HepG2 (cell line): ENCODE data around the gene OCSTAMP. TPM values are rescaled to one million over a fixed set of nuclear protein-coding genes. Genes with fewer than 3 reads are reported as not detected.

Source experiments
- ARID2 ChIP-seq: sonication (generic); formaldehyde crosslinking; IDR thresholded peaks from 2 replicates; pipeline ENCODE4 v1.8.1; 2022; ENCODE audit warnings: mild to moderate bottlenecking, missing genetic modification reagents, borderline replicate concordance
- BRCA1 ChIP-seq: sonication (generic); formaldehyde crosslinking; IDR thresholded peaks from 2 replicates; pipeline ENCODE4 v1.4.0; 2020; ENCODE audit warnings: missing genetic modification reagents
- CENPBD1 ChIP-seq: sonication (generic); formaldehyde crosslinking; IDR thresholded peaks from 2 replicates; pipeline ENCODE4 v1.8.0; 2022; ENCODE audit warnings: missing genetic modification reagents, low read depth, mild to moderate bottlenecking, borderline replicate concordance
- CREB1 ChIP-seq, 2 experiments: fragments of 450-650 bp in 1 of 2; IDR thresholded peaks; 2 replicates each; pipeline ENCODE4 v1.6.1; 2016 to 2017; ENCODE audit warnings: control low read depth in 1 of 2, mild to moderate bottlenecking in 1 of 2, missing compliant biosample characterization in 1 of 2, missing genetic modification characterization in 1 of 2
- DNMT1 ChIP-seq: sonication (generic); formaldehyde crosslinking; IDR thresholded peaks from 2 replicates; pipeline ENCODE4 v1.5.1; 2020; ENCODE audit warnings: mild to moderate bottlenecking, missing genetic modification reagents
- DRAP1 ChIP-seq: IDR thresholded peaks from 2 replicates; pipeline ENCODE4 v1.6.1; 2016; ENCODE audit warnings: missing genetic modification reagents, missing compliant biosample characterization
- FIP1L1 ChIP-seq: fragments of 200-400 bp; formaldehyde crosslinking; IDR thresholded peaks from 2 replicates; pipeline ENCODE4 v1.6.1; 2018; ENCODE audit warnings: low read depth, mild to moderate bottlenecking, low read length, moderate library complexity, borderline replicate concordance; ENCODE audit not compliant: insufficient read depth
- HNF4A ChIP-seq: sonication (generic); formaldehyde crosslinking; IDR thresholded peaks from 2 replicates; pipeline ENCODE4 v1.4.0; 2020; ENCODE audit warnings: missing genetic modification reagents
- HNRNPH1 ChIP-seq: fragments of 200-400 bp; formaldehyde crosslinking; optimal IDR thresholded peaks from 2 replicates; pipeline ENCODE3; 2017; ENCODE audit warnings: mild to moderate bottlenecking, low read depth, low read length
- HOXA9 ChIP-seq: sonication (generic); formaldehyde crosslinking; IDR thresholded peaks from 2 replicates; pipeline ENCODE4 v1.8.1; 2022; ENCODE audit warnings: missing genetic modification reagents, mild to moderate bottlenecking, moderate library complexity, borderline replicate concordance
- HOXD1 ChIP-seq: sonication (generic); formaldehyde crosslinking; IDR thresholded peaks from 2 replicates; pipeline ENCODE4 v1.5.0; 2020; ENCODE audit warnings: missing genetic modification reagents
- IKZF4 ChIP-seq: sonication (generic); formaldehyde crosslinking; IDR thresholded peaks from 2 replicates; pipeline ENCODE4 v1.5.1; 2020; ENCODE audit warnings: borderline replicate concordance, mild to moderate bottlenecking, low read depth, missing genetic modification reagents; ENCODE audit errors: not compliant biosample characterization
- ISL2 ChIP-seq: sonication (generic); formaldehyde crosslinking; IDR thresholded peaks from 2 replicates; pipeline ENCODE4 v1.5.0; 2020; ENCODE audit warnings: missing genetic modification reagents
- KDM1A ChIP-seq: IDR thresholded peaks from 2 replicates; pipeline ENCODE4 v1.6.1; 2016; ENCODE audit warnings: missing compliant biosample characterization
- KDM5B ChIP-seq: sonication (generic); formaldehyde crosslinking; IDR thresholded peaks from 2 replicates; pipeline ENCODE4 v1.4.0; 2020; ENCODE audit warnings: missing genetic modification reagents, mild to moderate bottlenecking, borderline replicate concordance
- RCOR2 ChIP-seq: IDR thresholded peaks from 2 replicates; pipeline ENCODE4 v1.6.1; 2016; ENCODE audit warnings: missing biosample characterization, missing genetic modification reagents
- SCMH1 ChIP-seq: sonication (generic); formaldehyde crosslinking; IDR thresholded peaks from 2 replicates; pipeline ENCODE4 v1.9.0; 2021; ENCODE audit warnings: missing genetic modification reagents, mild to moderate bottlenecking, borderline replicate concordance
- SMC3 ChIP-seq: IDR thresholded peaks from 2 replicates; pipeline ENCODE4 v1.6.1; 2011; ENCODE audit warnings: low read length, improper control_type of control experiment
- SNAPC2 ChIP-seq: sonication (generic); formaldehyde crosslinking; IDR thresholded peaks from 2 replicates; pipeline ENCODE4 v1.8.1; 2022; ENCODE audit warnings: mild to moderate bottlenecking, missing genetic modification reagents
- TOE1 ChIP-seq: sonication (generic); formaldehyde crosslinking; IDR thresholded peaks from 2 replicates; pipeline ENCODE4 v1.4.0; 2020; ENCODE audit warnings: mild to moderate bottlenecking, missing genetic modification reagents
- TRIM22 ChIP-seq: fragments of 450-650 bp; IDR thresholded peaks from 2 replicates; pipeline ENCODE4 v1.6.1; 2017
- ZBTB39 ChIP-seq: sonication (generic); formaldehyde crosslinking; IDR thresholded peaks from 2 replicates; pipeline ENCODE4 v1.5.0; 2020; ENCODE audit warnings: missing genetic modification reagents
- ZKSCAN8 ChIP-seq: IDR thresholded peaks from 2 replicates; pipeline ENCODE4 v1.6.1; 2016; ENCODE audit warnings: borderline replicate concordance, missing genetic modification reagents, missing compliant biosample characterization
- ZNF547 ChIP-seq: sonication (generic); formaldehyde crosslinking; IDR thresholded peaks from 2 replicates; pipeline ENCODE4 v1.5.1; 2020; ENCODE audit warnings: mild to moderate bottlenecking, missing genetic modification reagents
- polyA plus RNA-seq, 8 experiments: library from polyadenylated mRNA; depleted of rRNA in 3 of 8; stranded (reverse) in 7 of 8; unstranded in 1 of 8; fragments of >200 nt; fragmentation: Illumina TruSeq in 4 of 8; extraction: Trizol in 4 of 8; gene quantifications; 2 replicates each; pipeline versions ENCODE4 v1.2.1 to v1.2.3, GENCODE V29; 2011 to 2016; ENCODE audit warnings: low read depth in 4 of 8, missing spikeins in 1 of 8, mixed read lengths in 1 of 8; ENCODE audit not compliant: insufficient read depth in 1 of 8
- total RNA-seq, 5 experiments: library from RNA; depleted of rRNA; stranded (reverse); fragments of >200 nt; fragmentation: Illumina TruSeq; extraction: Trizol; gene quantifications; 2 replicates each; pipeline ENCODE4 v1.2.3, GENCODE V29; 2016; ENCODE audit warnings: low read depth in 1 of 5

OCSTAMP gene
- total and polyA plus RNA-seq, 2 of the 13 experiments (the other 11 are each of a cell fraction or from before 2014, with no cell fraction given), result not detected

- TF ChIP-seq TRIM22 (no peak), HNRNPH1 (peak; percentile 33), ZBTB39 (CRISPR knock-in tag) (no peak), KDM5B (CRISPR knock-in tag) (no peak), BRCA1 (CRISPR knock-in tag) (no peak), IKZF4 (CRISPR knock-in tag) (no peak), FIP1L1 (no peak), CENPBD1 (CRISPR knock-in tag) (no peak), SMC3 (peak; percentile 99), RCOR2 (CRISPR knock-in tag) (no peak), CREB1 (IDR thresholded peaks at IDR 0.05) (no peak), CREB1 (CRISPR knock-in tag; IDR thresholded peaks at IDR 0.05) (no peak), ARID2 (CRISPR knock-in tag) (no peak), TOE1 (CRISPR knock-in tag) (no peak), HOXA9 (CRISPR knock-in tag) (no peak), HOXD1 (no peak), SNAPC2 (no peak), KDM1A (CRISPR knock-in tag) (no peak), ZKSCAN8 (CRISPR knock-in tag) (peak; percentile 59; the same call in 1 of the 2 replicates), SCMH1 (CRISPR knock-in tag) (no peak), HNF4A (CRISPR knock-in tag) (no peak), ISL2 (CRISPR knock-in tag) (no peak), DRAP1 (peak; percentile 48; the same call in 1 of the 2 replicates), DNMT1 (CRISPR knock-in tag) (no peak), ZNF547 (no peak)
Measured at GRCh38 chr20:46520976-46521579, 29.4 kb downstream of the OCSTAMP start (continued).
